Glutamatergic neuron (in vitro differentiated cells): ENCODE results near the gene PNPLA3. TPM values are rescaled to one million over a fixed set of nuclear protein-coding genes. Genes with fewer than 3 reads are reported as not detected.
"Not testable (repeated sequence)": the region's sequence is repeated elsewhere in the genome, so short reads cannot be mapped to it uniquely, and the experiment has no call there.

Experiments
- DNase-seq: peaks from one replicate; pipeline ENCODE4 v3.0.0; 2022
- H3K27ac Mint-ChIP-seq: one replicate; pipeline ENCODE4 v1.8.0; 2020; ENCODE audit warnings: mild to moderate bottlenecking, mixed read lengths, inconsistent platforms; ENCODE audit not compliant: unreplicated experiment
- H3K27me3 Mint-ChIP-seq: one replicate; pipeline ENCODE4 v1.8.0; 2020; ENCODE audit warnings: mild to moderate bottlenecking, moderate library complexity, mixed read lengths, inconsistent platforms; ENCODE audit not compliant: unreplicated experiment
- H3K36me3 Mint-ChIP-seq: one replicate; pipeline ENCODE4 v1.8.0; 2020; ENCODE audit warnings: mild to moderate bottlenecking, mixed read lengths, inconsistent platforms; ENCODE audit not compliant: unreplicated experiment
- H3K4me1 Mint-ChIP-seq: one replicate; pipeline ENCODE4 v1.8.0; 2020; ENCODE audit warnings: mild to moderate bottlenecking, low read depth, mixed read lengths, inconsistent platforms; ENCODE audit not compliant: unreplicated experiment
- H3K4me3 Mint-ChIP-seq: one replicate; pipeline ENCODE4 v1.8.0; 2020; ENCODE audit warnings: mild to moderate bottlenecking, mixed read lengths, inconsistent platforms; ENCODE audit not compliant: unreplicated experiment
- H3K9me3 Mint-ChIP-seq: one replicate; pipeline ENCODE4 v1.8.0; 2020; ENCODE audit warnings: mild to moderate bottlenecking, moderate library complexity, mixed read lengths, inconsistent platforms; ENCODE audit not compliant: unreplicated experiment
- CTCF ChIP-seq: fragments of 200-600 bp; sonication (generic); IDR thresholded peaks from one replicate; pipeline ENCODE4 v1.5.0; 2021; ENCODE audit not compliant: partially characterized antibody, unreplicated experiment
- total RNA-seq: library from RNA; stranded (reverse); fragmentation: NEBNext Ultra II Directional; extraction: Animal tissue kit (Norgen Biotek cat#: 25700); gene quantifications from one replicate; pipeline ENCODE4 v1.2.1, GENCODE V29; 2021; ENCODE audit not compliant: unreplicated experiment

Gene PNPLA3
- total RNA-seq, 1 donor from 2014 or later = 14.7 TPM

- peak; percentile 68 for TF ChIP-seq CTCF
- H3K27ac Mint-ChIP-seq, H3K27me3 Mint-ChIP-seq, H3K9me3 Mint-ChIP-seq, H3K4me1 Mint-ChIP-seq, H3K4me3 Mint-ChIP-seq, H3K36me3 Mint-ChIP-seq: not testable (repeated sequence)
- DNase-seq = peak; percentile 77
Observed at GRCh38 chr22:43904412-43904811, 19.2 kb upstream of the PNPLA3 start.

- peaks cover 6% of the 10 kb centered on the region for H3K4me1 Mint-ChIP-seq
Observed at GRCh38 chr22:43905681-43906080, 17.9 kb upstream of the PNPLA3 start.

GRCh38 chr22:43909708-43910107 lies 13.9 kb upstream of the PNPLA3 start:
- peaks cover 4% of the 10 kb centered on the region for H3K36me3 Mint-ChIP-seq
- peaks cover 14% of the 10 kb centered on the region for H3K27me3 Mint-ChIP-seq
- peaks cover 2% of the 10 kb centered on the region for H3K9me3 Mint-ChIP-seq
- no peak for DNase-seq
- H3K4me3 Mint-ChIP-seq = no peak overlapping the region
- H3K27ac Mint-ChIP-seq = no peak overlapping the region
- H3K4me1 Mint-ChIP-seq = peaks cover 4% of the 10 kb centered on the region
- no peak for TF ChIP-seq CTCF

More at GRCh38 chr22:43905681-43906080, 17.9 kb upstream of the PNPLA3 start:
- Mint-ChIP-seq H3K27me3 (peaks cover 9% of the 10 kb centered on the region), H3K9me3 (peaks cover 4% of the 10 kb centered on the region), H3K27ac (no peak overlapping the region), H3K36me3 (no peaks in the 10 kb centered on the region), H3K4me3 (no peak overlapping the region)
- TF ChIP-seq CTCF = no peak
- DNase-seq = no peak

GRCh38 chr22:43910178-43910695 lies 13.4 kb upstream of the PNPLA3 start:
- TF ChIP-seq CTCF = no peak
- peaks cover 2% of the 10 kb centered on the region for H3K9me3 Mint-ChIP-seq
- H3K4me3 Mint-ChIP-seq = no peak overlapping the region
- no peak overlapping the region for H3K27ac Mint-ChIP-seq
- no peak for DNase-seq
- peaks cover 14% of the 10 kb centered on the region for H3K27me3 Mint-ChIP-seq
- H3K36me3 Mint-ChIP-seq = peaks cover 4% of the 10 kb centered on the region
- peaks cover 4% of the 10 kb centered on the region for H3K4me1 Mint-ChIP-seq

- no peak for DNase-seq
- H3K36me3 Mint-ChIP-seq = peaks cover 4% of the 10 kb centered on the region
- H3K9me3 Mint-ChIP-seq = peaks cover 2% of the 10 kb centered on the region
- H3K27ac Mint-ChIP-seq = no peak overlapping the region
- TF ChIP-seq CTCF = no peak
- no peak overlapping the region for H3K4me3 Mint-ChIP-seq
- peaks cover 14% of the 10 kb centered on the region for H3K27me3 Mint-ChIP-seq
- H3K4me1 Mint-ChIP-seq = no peaks in the 10 kb centered on the region
Observed at GRCh38 chr22:43911351-43911750, 12.3 kb upstream of the PNPLA3 start.
